ENCODE measurements around the gene TNC.

DNA sequence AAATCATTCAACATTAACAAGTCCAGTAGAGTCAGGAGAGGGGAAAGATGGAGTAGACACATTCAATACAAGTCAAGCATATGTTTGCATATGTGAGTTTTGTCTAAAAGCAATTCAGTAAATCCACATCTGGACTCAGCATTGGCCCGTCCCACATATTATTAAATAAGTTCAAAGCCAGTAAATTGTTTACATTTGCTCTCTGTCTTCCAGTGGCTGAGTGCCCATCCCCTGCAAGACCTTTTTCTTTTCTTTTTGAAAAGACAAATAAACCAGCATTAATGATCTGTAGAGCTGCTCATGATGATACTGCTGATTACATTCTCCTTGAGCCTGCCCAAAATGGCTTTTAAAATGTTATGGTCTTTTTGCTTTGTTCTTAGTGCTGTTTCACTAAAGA lies 71.1 kb downstream of the TNC start:
- TF ChIP-seq TAF1 (IDR thresholded peaks at IDR 0.05; ENCODE audit: low read depth, low read length) (no peak), SPI1 (IDR thresholded peaks at IDR 0.05; ENCODE audit: low read depth, low read length) (no peak)
